22Rv1 (cell line): ENCODE data around the gene NRCAM.

Experiments
- CTCF ChIP-seq: fragments of 450-650 bp; IDR thresholded peaks from 2 replicates; pipeline ENCODE4 v1.5.1; 2017; ENCODE audit warnings: mild to moderate bottlenecking
- ZFX ChIP-seq: fragments of 450-650 bp; IDR thresholded peaks from 2 replicates; pipeline ENCODE4 v1.6.1; 2017; ENCODE audit warnings: antibody characterized with exemption, borderline replicate concordance

GRCh38 chr7:108231221-108231620, 225.0 kb downstream of the NRCAM start:
- TF ChIP-seq CTCF (no peak), ZFX (no peak)
